Suppressor macrophage treated with lipopolysaccharide for 1 hour (primary cell): ENCODE results near the gene MAP3K20.
"Not testable (repeated sequence)": the region's sequence is repeated elsewhere in the genome, so short reads cannot be mapped to it uniquely, and the experiment has no call there.

Experiments
- DNase-seq, 3 donors: peaks; one replicate each; pipeline ENCODE4 v3.0.0-alpha.2; 2020 to 2022

MAP3K20 gene

GRCh38 chr2:173128132-173128531 is 52.5 kb downstream of the MAP3K20 start:
- not testable (repeated sequence) for DNase-seq

GRCh38 chr2:173130496-173131465 is 55.1 kb downstream of the MAP3K20 start:
- no peak for DNase-seq

GRCh38 chr2:173132531-173132930 is 56.9 kb downstream of the MAP3K20 start:
- no peak for DNase-seq

GRCh38 chr2:173134703-173135102 is 59.1 kb downstream of the MAP3K20 start:
- DNase-seq = peak; percentile 52 to 70 (median 60)

- DNase-seq = no peak
Observed at GRCh38 chr2:173136067-173136466, 60.4 kb downstream of the MAP3K20 start.

- DNase-seq = no peak
Observed at GRCh38 chr2:173136599-173136998, 61.0 kb downstream of the MAP3K20 start.

GRCh38 chr2:173137610-173138009 is 62.0 kb downstream of the MAP3K20 start:
- DNase-seq = no peak

- DNase-seq = no peak
Observed at GRCh38 chr2:173138962-173139361, 63.3 kb downstream of the MAP3K20 start.

- no peak for DNase-seq
Observed at GRCh38 chr2:173141666-173142065, 66.0 kb downstream of the MAP3K20 start.

GRCh38 chr2:173145454-173145853 is 69.8 kb downstream of the MAP3K20 start:
- DNase-seq = no peak

GRCh38 chr2:173146590-173146989 is 70.9 kb downstream of the MAP3K20 start:
- no peak for DNase-seq

GRCh38 chr2:173148520-173148919 is 72.9 kb downstream of the MAP3K20 start:
- no peak for DNase-seq

GRCh38 chr2:173149491-173149890 is 73.8 kb downstream of the MAP3K20 start:
- no peak for DNase-seq

- DNase-seq = peak; percentile 33 to 68 (median 65)
Observed at GRCh38 chr2:173150087-173150486, 74.4 kb downstream of the MAP3K20 start.

GRCh38 chr2:173150963-173151362 is 75.3 kb downstream of the MAP3K20 start:
- DNase-seq = no peak

GRCh38 chr2:173151671-173152401 is 76.2 kb downstream of the MAP3K20 start:
- peak; percentile 58 to 92 (median 86) for DNase-seq

- peak; percentile 30 to 74 (median 51) for DNase-seq
Observed at GRCh38 chr2:173153301-173153885, 77.7 kb downstream of the MAP3K20 start.

- DNase-seq = peak; percentile 46 to 61 (median 58)
Observed at GRCh38 chr2:173157676-173158293, 82.1 kb downstream of the MAP3K20 start.

GRCh38 chr2:173159791-173160463 is 84.3 kb downstream of the MAP3K20 start:
- peak; percentile 92 to 98 (median 96) for DNase-seq

GRCh38 chr2:173160618-173161017 is 85.0 kb downstream of the MAP3K20 start:
- no peak for DNase-seq

- DNase-seq = no peak
Observed at GRCh38 chr2:173161040-173161439, 85.4 kb downstream of the MAP3K20 start.

- DNase-seq = no peak
Observed at GRCh38 chr2:173161507-173161906, 85.9 kb downstream of the MAP3K20 start.
